ENCODE measurements around the gene EPB41L5.

DNA sequence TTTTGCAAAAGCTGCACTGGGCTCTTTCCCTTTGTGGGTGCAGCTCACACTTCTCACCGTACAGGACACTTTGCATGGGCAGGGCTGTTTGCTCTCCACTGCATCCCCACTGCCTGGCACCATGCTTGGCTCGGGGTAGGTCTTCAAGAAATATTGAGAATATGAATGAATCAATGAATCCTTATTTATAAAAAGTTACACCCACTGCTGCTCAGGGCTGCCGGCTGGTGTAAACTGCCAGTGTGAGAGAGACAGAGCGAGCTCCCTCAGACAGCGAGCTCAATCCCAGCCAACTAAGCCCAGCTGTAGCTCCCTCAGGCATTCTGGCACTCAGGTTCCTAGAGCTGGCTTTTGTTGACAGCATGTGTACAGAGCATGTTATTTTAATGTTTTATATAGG, 206.9 kb downstream of the EPB41L5 start:
- TF ChIP-seq CTBP1 (IDR thresholded peaks at IDR 0.05; ENCODE audit: borderline replicate concordance) (no peak), ELF4 (IDR thresholded peaks at IDR 0.05) (no peak), FOXM1 (IDR thresholded peaks at IDR 0.05; ENCODE audit: borderline replicate concordance) (no peak), SP1 (IDR thresholded peaks at IDR 0.05) (no peak), ARNT (IDR thresholded peaks at IDR 0.05) (no peak), TARDBP (IDR thresholded peaks at IDR 0.05) (no peak), SUZ12 (IDR thresholded peaks at IDR 0.05) (no peak), BHLHE40 (IDR thresholded peaks at IDR 0.05; ENCODE audit: borderline replicate concordance) (no peak), FOXA1 (IDR thresholded peaks at IDR 0.05) (no peak), FOXK2 (IDR thresholded peaks at IDR 0.05) (no peak), HDGF (IDR thresholded peaks at IDR 0.05; ENCODE audit: borderline replicate concordance) (no peak), ZNF384 (IDR thresholded peaks at IDR 0.05) (no peak)

All from HEK293T (cell line).